Measurements from ENCODE around the gene FYB1. TPM values are rescaled to one million over a fixed set of nuclear protein-coding genes. Genes with fewer than 3 reads are reported as not detected.

FYB1 gene
- total and polyA plus RNA-seq, 9 donors, result 1.1 to 12.4 (median 3.6) TPM

DNA sequence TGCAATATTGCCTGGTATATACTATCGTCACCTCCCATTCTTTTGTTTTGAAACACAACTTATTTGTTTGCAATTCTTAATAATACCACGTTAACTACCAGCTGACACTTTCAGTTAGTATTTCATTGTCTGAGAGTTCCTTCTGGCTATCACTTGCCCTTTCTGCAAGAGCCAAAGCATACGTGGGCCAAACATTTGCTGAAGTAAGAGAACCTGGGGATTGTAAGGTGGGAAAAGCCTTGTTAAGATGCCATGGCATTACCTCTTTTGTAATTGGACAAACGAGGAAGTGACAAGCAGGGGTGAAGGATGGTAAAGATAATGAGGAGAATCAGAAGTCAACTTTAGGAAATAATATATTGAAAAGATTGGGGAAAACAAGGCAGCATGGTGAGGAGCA is 47.7 kb downstream of the FYB1 start:
- Histone ChIP-seq H3K9me3 (no peaks in the 10 kb centered on the region), H3K27ac (no peak overlapping the region), H3K27me3 (no peaks in the 10 kb centered on the region), H3K4me3 (no peak overlapping the region), H3K36me3 (no peaks in the 10 kb centered on the region), H3K4me1 (ENCODE audit: insufficient read depth) (no peaks in the 10 kb centered on the region)
- WGBS, 3 donors, result 61 to 78% (median 72%) methylated on average over 4 of the region's 4 CpGs
- DNase-seq, result no peak
- intact Hi-C loops (cut with DNase I), result no loop called here
- no peak for TF ChIP-seq POLR2A (IDR thresholded peaks at IDR 0.05)
- TF ChIP-seq EP300 (IDR thresholded peaks at IDR 0.05), result no peak
- TF ChIP-seq, protein P1, sequence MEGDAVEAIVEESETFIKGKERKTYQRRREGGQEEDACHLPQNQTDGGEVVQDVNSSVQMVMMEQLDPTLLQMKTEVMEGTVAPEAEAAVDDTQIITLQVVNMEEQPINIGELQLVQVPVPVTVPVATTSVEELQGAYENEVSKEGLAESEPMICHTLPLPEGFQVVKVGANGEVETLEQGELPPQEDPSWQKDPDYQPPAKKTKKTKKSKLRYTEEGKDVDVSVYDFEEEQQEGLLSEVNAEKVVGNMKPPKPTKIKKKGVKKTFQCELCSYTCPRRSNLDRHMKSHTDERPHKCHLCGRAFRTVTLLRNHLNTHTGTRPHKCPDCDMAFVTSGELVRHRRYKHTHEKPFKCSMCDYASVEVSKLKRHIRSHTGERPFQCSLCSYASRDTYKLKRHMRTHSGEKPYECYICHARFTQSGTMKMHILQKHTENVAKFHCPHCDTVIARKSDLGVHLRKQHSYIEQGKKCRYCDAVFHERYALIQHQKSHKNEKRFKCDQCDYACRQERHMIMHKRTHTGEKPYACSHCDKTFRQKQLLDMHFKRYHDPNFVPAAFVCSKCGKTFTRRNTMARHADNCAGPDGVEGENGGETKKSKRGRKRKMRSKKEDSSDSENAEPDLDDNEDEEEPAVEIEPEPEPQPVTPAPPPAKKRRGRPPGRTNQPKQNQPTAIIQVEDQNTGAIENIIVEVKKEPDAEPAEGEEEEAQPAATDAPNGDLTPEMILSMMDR (IDR thresholded peaks at IDR 0.05), result no peak

DNA sequence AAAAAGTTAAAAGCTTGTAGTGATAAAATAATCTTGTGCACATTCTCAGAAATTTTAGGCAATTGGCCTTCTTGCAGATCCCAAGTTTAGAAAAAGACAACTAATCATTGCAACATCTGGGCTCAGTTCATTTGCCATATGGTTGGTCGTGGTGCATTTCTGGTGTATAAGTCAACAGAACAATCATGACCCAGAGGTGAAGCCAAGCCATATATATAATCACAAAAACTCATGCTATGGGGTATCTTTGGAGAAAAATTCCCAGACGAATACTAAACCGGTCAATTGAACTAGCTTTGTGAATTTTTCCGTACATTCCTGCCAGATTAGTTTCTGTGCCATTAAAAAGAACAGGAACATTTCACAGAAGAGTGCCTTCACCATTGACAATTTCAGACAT is 50.3 kb downstream of the FYB1 start:
- DNase-seq, result no peak
- Histone ChIP-seq H3K9me3 (no peaks in the 10 kb centered on the region), H3K4me3 (no peak overlapping the region), H3K36me3 (no peaks in the 10 kb centered on the region), H3K27ac (no peak overlapping the region), H3K27me3 (no peaks in the 10 kb centered on the region), H3K4me1 (ENCODE audit: insufficient read depth) (no peaks in the 10 kb centered on the region)
- 82 to 88% (median 88%) methylated on average over 4 of the region's 4 CpGs for WGBS, 3 donors
- intact Hi-C loops (cut with DNase I), result no loop called here
- TF ChIP-seq EP300 (IDR thresholded peaks at IDR 0.05) (no peak), POLR2A (IDR thresholded peaks at IDR 0.05) (no peak)
- TF ChIP-seq, protein P1 (IDR thresholded peaks at IDR 0.05), result no peak

DNA sequence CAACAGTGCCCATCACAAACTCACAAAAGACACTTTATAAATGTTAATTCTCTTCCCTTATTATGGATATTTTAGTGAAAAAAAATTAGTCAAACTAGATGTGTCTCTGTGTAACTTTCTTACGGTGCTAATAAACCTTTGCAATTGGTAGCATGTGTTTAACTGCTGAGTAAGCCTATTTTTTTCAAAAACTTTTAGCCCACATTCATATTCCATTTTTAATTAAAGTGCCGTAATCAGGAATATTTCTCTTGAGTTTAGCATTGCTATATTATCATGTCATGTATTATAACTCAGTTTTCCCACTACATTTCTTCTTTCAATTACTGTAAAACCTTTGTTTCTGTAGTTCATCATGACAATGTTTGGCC is 51.4 kb downstream of the FYB1 start:
- Histone ChIP-seq H3K9me3 (no peaks in the 10 kb centered on the region), H3K4me3 (no peak overlapping the region), H3K36me3 (no peaks in the 10 kb centered on the region), H3K27me3 (no peaks in the 10 kb centered on the region), H3K4me1 (ENCODE audit: insufficient read depth) (no peaks in the 10 kb centered on the region), H3K27ac (no peak overlapping the region)
- 62 to 77% (median 71%) methylated on average over 2 of the region's 2 CpGs for WGBS, 3 donors
- intact Hi-C loops (cut with DNase I), result no loop called here
- TF ChIP-seq EP300 (IDR thresholded peaks at IDR 0.05), result no peak
- TF ChIP-seq POLR2A (IDR thresholded peaks at IDR 0.05), result no peak
- TF ChIP-seq, protein P1 (IDR thresholded peaks at IDR 0.05), result no peak
- DNase-seq, result no peak

DNA sequence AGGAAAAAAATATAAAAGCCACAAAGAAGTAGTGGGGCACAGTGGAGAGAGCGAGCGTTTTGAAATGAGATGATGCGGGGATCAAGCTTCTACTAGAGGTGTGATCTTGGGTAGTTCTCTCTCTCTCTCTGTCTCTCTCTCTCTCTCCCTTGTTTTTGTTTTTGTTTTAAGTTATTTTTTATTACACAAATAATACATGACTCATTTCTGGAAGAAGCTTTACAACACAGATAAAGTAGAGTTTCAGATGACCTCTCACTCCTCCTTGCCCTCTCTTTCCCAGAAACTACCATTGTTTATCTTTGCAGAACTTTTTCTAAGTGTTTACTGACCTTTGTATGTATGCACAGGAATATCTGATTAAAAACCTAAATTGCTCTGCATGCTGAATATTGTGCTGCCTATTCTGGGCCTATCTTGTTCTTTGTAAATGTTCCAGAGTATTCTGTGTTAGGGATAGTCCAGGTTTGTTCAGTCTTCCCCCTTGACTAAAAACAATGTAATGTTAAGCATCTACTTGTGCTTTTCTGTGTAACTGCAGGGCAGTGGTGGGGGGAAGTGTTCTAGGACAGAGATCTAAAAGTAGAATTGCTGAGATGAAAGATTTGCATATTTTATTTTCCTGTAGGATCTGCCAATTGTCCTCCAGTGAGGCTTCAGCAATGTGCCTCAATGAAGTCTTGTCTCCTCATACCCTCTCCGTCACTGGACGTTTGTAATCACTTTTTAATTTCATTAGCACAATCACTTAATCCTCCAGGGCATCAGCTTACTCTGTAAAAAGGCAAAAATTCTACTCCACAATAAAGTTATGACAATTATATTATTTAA is 52.0 kb downstream of the FYB1 start:
- TF ChIP-seq, protein P1 (IDR thresholded peaks at IDR 0.05), result no peak
- TF ChIP-seq POLR2A (IDR thresholded peaks at IDR 0.05), result no peak
- no peak for TF ChIP-seq EP300 (IDR thresholded peaks at IDR 0.05)
- intact Hi-C loops (cut with DNase I), result no loop called here
- WGBS, 3 donors, result 69 to 80% (median 70%) methylated on average over 5 of the region's 5 CpGs
- Histone ChIP-seq H3K27ac (no peak overlapping the region), H3K9me3 (no peaks in the 10 kb centered on the region), H3K27me3 (no peaks in the 10 kb centered on the region), H3K36me3 (no peaks in the 10 kb centered on the region), H3K4me1 (ENCODE audit: insufficient read depth) (no peaks in the 10 kb centered on the region), H3K4me3 (no peak overlapping the region)
- no peak for DNase-seq
